DND-41 (cell line): Measurements from ENCODE around the gene TPPP2.

ENCODE experiments used
- EZH2 ChIP-seq: IDR thresholded peaks from 3 replicates; pipeline ENCODE4 v1.6.1; 2012; ENCODE audit warnings: borderline replicate concordance, low read depth, mild to moderate bottlenecking, moderate library complexity, low read length, inconsistent platforms; ENCODE audit not compliant: severe bottlenecking
- TF ChIP-seq, protein P1 (sequence below): IDR thresholded peaks from 2 replicates; pipeline ENCODE4 v1.5.1; 2012; ENCODE audit warnings: borderline replicate concordance, low read length, moderate library complexity, mild to moderate bottlenecking; ENCODE audit not compliant: poor library complexity, severe bottlenecking; ENCODE audit errors: extremely low read depth

DNA sequence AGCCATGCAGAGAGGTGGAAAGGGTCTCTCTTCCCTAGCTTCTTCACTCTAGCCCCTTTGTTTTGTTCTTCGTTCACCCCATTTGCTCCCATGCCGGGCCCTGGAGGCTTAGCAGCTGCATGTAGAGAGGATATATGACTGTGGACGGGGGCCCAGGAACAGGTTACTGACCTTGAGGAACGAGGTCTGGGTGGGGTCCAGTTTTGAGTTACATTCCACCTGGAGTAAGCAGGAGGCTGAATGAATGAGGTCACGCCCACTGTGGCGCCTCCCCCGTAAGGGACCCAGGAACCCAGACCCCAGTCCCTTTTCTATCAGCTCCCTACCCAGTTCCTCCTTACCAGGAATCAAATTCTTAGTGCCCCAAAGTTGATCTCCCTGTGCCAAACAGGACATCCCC is 11.7 kb upstream of the TPPP2 start:
- TF ChIP-seq, protein P1, sequence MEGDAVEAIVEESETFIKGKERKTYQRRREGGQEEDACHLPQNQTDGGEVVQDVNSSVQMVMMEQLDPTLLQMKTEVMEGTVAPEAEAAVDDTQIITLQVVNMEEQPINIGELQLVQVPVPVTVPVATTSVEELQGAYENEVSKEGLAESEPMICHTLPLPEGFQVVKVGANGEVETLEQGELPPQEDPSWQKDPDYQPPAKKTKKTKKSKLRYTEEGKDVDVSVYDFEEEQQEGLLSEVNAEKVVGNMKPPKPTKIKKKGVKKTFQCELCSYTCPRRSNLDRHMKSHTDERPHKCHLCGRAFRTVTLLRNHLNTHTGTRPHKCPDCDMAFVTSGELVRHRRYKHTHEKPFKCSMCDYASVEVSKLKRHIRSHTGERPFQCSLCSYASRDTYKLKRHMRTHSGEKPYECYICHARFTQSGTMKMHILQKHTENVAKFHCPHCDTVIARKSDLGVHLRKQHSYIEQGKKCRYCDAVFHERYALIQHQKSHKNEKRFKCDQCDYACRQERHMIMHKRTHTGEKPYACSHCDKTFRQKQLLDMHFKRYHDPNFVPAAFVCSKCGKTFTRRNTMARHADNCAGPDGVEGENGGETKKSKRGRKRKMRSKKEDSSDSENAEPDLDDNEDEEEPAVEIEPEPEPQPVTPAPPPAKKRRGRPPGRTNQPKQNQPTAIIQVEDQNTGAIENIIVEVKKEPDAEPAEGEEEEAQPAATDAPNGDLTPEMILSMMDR, result no peak
- TF ChIP-seq EZH2, result no peak
